ENCODE results near the gene PIM2. TPM values are rescaled to one million over a fixed set of nuclear protein-coding genes. Genes with fewer than 3 reads are reported as not detected.

The PIM2 gene
- total and polyA plus RNA-seq, 7 donors, result 2.4 to 42.0 (median 6.6) TPM

DNA sequence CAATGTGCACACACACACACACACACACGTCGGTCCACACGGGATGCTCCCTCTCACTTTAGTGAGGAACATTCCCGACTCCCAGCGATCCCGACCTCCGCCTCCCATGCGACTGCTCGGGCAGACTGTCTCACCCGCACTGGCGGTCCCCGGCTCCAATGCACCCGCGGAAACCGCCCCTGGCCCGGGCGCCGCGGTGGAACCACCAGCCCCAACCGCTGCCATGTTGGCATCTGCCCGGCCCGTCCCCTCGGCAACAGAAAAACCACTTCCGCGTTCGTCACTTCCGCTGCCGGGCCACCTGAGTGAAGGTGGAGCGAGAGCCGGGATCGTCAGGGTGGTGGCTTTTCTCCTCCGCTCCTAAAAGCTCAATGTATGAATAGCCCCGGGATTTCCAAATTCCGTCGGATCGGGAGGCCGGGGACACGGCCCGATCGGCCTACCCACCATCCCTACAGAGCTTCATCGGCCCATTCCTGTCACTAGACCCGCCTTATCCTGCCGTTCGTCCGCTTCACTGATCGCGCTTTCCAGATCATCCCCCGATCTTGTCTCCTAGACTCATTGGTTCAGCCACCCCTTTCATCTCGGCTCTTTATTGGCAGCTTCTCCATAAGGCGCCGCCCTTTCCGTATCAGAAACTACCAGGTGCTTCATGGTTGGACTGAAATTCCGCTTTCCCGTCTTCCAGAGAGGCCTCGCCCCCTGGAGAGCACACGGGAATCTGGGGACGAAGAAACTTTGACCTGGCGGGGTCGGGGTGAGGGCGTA lies 7.2 kb downstream of the PIM2 start, which contains the start of gene SLC35A2:
Gene SLC35A2, minus strand, starts transcription at position 235 of the 771 bp plus-strand sequence. Its CDS starts 10 bp downstream, at position 225.
- peak; percentile 88 for DNase-seq
- H3K27me3 ChIP-seq, result no peaks in the 10 kb centered on the region
- H3K27ac ChIP-seq, result peak within 1 kb of the TSS; percentile 62 to 81 (median 71)
- H3K36me3 ChIP-seq, result peaks cover 0 to 3% (median 0%) of the 10 kb centered on the region in 4 donors
- H3K4me3 ChIP-seq, result peak within 1 kb of the TSS; percentile 43 to 66 (median 62)
- no peaks in the 10 kb centered on the region for H3K9me3 ChIP-seq
- peaks cover 0 to 11% (median 5%) of the 10 kb centered on the region in 4 donors for H3K4me1 ChIP-seq
- intact Hi-C loops (cut with DNase I), result no loop called here
- TF ChIP-seq POLR2AphosphoS5 (IDR thresholded peaks at IDR 0.05), result peak; percentile 77 to 87 (median 84)
- TF ChIP-seq CTCF (IDR thresholded peaks at IDR 0.05), result no peak
- peak; percentile 32 to 53 for TF ChIP-seq POLR2A (IDR thresholded peaks at IDR 0.05)
- WGBS, 2 donors, result 0 to 1% methylated on average over 60 of the region's 60 CpGs

- 1% methylated on average over 12 of the region's 12 CpGs for WGBS, 2 donors
- no peak for DNase-seq
- peak overlapping the region; percentile 62 to 81 (median 71) for H3K27ac ChIP-seq
- TF ChIP-seq POLR2A (IDR thresholded peaks at IDR 0.05) (no peak), POLR2AphosphoS5 (IDR thresholded peaks at IDR 0.05) (no peak), EP300 (IDR thresholded peaks at IDR 0.05) (no peak), CTCF (IDR thresholded peaks at IDR 0.05) (no peak)
- H3K9me3 ChIP-seq, result no peaks in the 10 kb centered on the region
- H3K36me3 ChIP-seq, result peaks cover 0 to 9% (median 0%) of the 10 kb centered on the region in 4 donors
- no peaks in the 10 kb centered on the region for H3K27me3 ChIP-seq
- H3K4me1 ChIP-seq, result peaks cover 0 to 11% (median 5%) of the 10 kb centered on the region in 4 donors
- intact Hi-C loops (cut with DNase I), result no loop called here
- H3K4me3 ChIP-seq, result peak overlapping the region; percentile 43 to 66 (median 62)
These were observed 7.9 kb downstream of the PIM2 start for GRCh38 chrX:48910926-48911411.

DNA sequence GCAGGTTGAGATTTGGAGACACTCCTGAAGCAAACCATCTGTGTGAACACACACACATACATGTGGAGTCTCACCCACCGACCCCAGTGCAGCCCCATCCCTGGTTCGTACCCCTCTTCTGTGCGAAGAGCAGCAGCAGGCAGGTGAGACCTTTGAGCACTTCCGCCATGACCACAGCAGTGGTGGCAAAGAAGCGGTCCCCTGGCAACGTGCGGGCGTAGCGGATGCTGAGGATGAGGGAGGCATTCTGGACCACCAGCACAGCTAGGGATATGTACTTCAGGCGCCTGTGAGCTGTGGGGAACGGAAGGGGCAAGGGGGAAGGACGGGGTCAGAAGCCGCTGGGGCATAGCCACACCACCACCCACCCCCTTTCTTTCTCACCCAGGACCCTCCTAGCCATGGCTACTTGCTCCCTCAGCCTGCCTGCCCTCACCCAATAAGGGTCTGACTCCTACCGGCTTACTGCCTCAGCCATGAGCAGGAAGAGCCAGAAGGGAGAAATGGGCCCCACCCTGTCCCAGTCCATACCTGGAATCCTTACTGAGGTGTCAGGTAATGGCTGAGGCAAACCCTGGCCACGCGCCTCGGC lies 9.0 kb downstream of the PIM2 start:
- intact Hi-C loops (cut with DNase I), result no loop called here
- no peak overlapping the region for H3K4me3 ChIP-seq
- no peak for TF ChIP-seq POLR2AphosphoS5 (IDR thresholded peaks at IDR 0.05)
- no peak for TF ChIP-seq POLR2A (IDR thresholded peaks at IDR 0.05)
- no peak for TF ChIP-seq EP300 (IDR thresholded peaks at IDR 0.05)
- no peak for TF ChIP-seq CTCF (IDR thresholded peaks at IDR 0.05)
- H3K4me1 ChIP-seq, result peaks cover 0 to 11% (median 5%) of the 10 kb centered on the region in 4 donors
- peaks cover 0 to 17% (median 0%) of the 10 kb centered on the region in 4 donors for H3K36me3 ChIP-seq
- no peaks in the 10 kb centered on the region for H3K9me3 ChIP-seq
- DNase-seq, result no peak
- H3K27ac ChIP-seq, result no peak overlapping the region
- WGBS, 2 donors, result 90 to 93% methylated on average over 17 of the region's 17 CpGs
- no peaks in the 10 kb centered on the region for H3K27me3 ChIP-seq

- intact Hi-C loops (cut with DNase I), result no loop called here
- H3K9me3 ChIP-seq, result no peaks in the 10 kb centered on the region
- TF ChIP-seq POLR2AphosphoS5 (IDR thresholded peaks at IDR 0.05) (no peak), CTCF (IDR thresholded peaks at IDR 0.05) (no peak), POLR2A (IDR thresholded peaks at IDR 0.05) (no peak), EP300 (IDR thresholded peaks at IDR 0.05) (no peak)
- no peak overlapping the region for H3K4me3 ChIP-seq
- no peak overlapping the region for H3K27ac ChIP-seq
- peaks cover 0 to 11% (median 5%) of the 10 kb centered on the region in 4 donors for H3K4me1 ChIP-seq
- no peaks in the 10 kb centered on the region for H3K27me3 ChIP-seq
- no peak for DNase-seq
- 83 to 85% methylated on average over 1 of the region's 1 CpG for WGBS, 2 donors
- peaks cover 0 to 18% (median 0%) of the 10 kb centered on the region in 4 donors for H3K36me3 ChIP-seq
These were observed 10.2 kb downstream of the PIM2 start for GRCh38 chrX:48908600-48908999.

All from sigmoid colon (tissue), 7 donors.